NCI-H510A (cell line): ENCODE data around the gene ST6GALNAC5.

Experiments used
- DNase-seq: peaks from one replicate; lab custom pipeline; 2025; lab: John Stamatoyannopoulos, UW

ST6GALNAC5 gene

DNA sequence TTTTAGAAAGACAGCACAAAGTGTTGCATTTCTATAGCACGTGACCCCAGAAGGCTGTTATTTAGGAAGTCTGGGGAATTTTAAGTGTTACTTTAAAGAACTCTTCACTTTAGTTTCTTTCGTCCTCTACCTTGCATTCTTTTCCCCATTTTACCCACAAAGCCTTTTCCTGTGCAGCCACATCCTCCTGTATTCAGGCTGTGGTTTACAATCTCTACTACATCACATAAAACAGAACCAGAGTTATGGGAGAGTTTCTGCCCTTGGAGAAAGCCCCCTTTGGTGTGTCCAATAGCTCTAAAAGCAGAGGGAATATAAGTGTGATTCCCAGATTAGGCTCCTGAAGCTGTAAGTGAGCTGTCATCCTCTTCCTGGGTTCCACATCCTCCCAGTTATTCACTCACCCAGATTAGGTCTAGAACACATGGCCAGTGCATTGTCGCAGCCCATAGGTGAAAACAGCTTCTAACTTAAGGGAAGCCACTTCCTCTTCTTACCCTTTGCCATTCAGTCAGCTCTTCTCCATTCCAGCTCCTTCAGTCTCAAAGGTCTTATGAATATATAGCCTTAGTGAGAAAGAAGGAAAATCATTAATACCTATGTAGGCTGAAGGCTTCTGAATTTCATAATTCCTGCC lies 180.8 kb downstream of the ST6GALNAC5 start:
- DNase-seq, result no peak

DNA sequence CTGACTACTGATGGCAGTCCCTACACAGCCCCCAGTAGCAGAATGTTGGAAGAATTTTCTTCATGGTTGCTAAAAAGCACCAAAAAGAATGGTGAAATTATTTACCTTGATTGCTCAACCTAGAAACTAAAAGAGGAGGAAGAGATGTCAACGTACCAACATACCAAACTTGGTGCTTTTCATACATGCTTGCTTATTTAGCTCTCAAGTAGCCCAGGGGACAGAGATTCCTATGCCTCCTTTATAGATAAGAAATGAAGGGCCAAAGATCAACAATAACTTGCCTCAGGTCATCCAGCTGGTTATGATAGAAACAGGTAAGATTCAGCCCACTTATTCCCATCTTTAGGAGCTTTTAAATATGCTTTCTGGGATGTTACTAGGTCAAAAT lies 181.3 kb downstream of the ST6GALNAC5 start:
- no peak for DNase-seq

DNA sequence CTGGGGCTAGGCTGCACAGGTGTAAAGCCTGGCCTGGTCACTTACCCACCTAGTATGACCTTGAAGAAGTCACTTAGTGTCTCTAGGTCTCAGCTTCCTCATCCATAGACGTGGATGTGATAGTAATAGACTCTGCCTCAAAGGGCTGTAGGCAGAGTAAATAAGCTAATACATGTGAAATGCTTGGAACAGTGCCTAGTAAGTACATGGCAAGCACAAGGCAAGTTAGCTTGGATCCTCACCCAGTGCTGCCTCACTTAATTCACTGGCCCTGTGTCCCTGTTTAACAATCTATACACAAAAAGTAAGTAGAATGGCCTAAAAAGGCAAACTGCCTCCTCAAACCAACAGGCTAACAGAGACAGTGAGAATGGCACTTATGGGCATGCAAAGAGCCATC lies 184.1 kb downstream of the ST6GALNAC5 start:
- no peak for DNase-seq

DNA sequence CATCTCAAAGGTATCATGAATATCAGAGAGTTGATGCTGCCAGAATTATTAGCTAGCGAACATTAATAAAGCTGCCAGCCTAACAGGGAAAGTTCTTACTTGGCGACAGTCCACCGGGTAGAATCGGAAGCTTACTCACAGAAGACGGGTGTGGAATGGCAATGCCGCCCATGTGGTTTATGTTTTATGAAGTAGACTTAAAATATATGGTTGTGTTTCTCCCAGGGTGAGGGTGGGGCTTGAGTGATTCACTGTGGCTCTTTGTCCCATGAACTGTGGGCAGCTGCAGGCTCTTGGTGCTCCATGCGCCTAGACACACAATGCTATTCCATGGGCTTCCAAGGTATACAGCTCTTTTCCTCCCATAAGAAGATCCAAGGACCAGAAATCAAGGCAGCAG lies 189.2 kb downstream of the ST6GALNAC5 start:
- no peak for DNase-seq

DNA sequence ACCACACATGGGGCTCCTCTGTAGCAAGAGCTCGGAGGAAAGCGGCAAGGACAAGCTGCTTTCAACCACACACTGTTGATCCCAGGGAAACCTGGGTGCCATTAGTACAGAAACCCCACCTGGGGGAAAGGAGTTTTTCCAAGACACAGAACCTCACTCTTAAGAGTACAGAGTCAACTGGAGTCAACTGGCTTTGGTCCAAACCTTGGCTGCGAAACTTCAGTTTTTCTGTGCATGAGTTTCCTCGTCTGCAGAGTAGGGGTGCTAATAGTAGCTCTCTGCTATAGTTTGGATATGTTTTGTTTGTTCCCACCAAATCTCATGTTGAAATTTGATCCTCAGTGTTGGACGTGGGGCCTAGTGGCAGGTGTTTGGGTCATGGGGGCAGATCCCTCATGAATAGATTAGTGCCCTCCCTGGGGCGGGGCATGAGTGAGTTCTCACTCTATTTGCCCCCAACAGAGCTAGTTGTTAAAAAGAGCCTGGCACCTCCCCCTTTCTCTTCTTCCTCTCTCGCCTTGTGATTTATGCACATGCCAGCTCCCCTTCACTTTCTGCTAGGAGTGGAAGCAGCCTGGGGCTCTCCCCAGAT lies 190.8 kb downstream of the ST6GALNAC5 start:
- DNase-seq, result no peak

DNA sequence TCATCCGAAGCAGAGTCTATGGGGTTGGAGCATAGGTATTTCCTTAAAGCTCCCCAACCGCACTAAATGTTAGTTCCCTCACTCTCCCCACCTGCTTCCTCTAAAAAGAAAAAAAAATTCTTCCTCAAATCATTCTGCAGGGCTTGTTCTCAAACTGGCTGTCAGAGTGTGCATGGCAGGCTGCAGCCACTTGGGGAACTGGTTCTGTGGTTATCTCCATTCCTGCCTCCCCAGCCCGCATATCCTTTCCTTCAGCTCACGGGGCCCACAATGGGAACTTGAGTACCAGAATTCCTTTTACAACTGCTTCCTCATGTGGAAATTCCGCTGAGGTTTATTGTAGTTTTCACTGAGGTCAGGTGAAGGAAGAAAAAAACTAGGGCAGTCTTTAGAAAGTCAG lies 192.7 kb downstream of the ST6GALNAC5 start:
- no peak for DNase-seq

DNA sequence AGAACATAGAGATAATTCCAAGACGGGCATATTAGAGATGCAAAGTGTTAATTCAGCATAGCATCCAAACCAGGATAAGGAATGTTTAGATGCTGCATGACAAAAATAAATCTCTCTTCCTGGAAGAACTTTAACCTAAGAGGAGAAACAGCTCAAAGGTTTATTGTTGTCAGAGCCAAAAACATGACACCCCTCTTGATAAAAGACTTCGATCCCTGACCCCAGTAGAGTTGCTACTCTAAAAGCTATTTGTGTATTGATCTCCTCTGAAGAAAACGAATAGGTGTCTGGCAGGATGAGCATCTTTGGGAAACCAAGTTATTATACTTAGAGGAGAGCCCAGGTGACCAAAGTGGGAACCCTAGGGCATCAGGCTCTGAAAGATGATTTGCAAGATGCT lies 193.9 kb downstream of the ST6GALNAC5 start:
- no peak for DNase-seq

DNA sequence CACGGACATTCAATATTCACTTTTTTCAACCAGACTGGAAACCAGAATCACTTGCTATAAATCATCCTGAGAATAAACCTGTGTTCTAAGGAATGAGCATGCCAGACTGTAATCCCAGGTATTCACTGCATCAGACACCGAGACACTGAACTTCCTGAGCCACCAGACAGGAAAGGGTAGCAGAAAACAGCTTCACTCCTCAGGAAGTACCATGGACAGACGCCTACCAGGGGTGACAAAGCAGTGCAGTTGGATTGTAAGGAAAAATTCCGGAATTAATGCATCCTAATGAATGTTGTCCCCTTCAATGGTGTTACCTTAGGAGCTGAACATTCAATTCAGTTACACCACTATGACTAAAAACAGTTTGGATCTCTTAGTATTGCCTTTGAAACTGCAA lies 195.8 kb downstream of the ST6GALNAC5 start:
- DNase-seq, result no peak

DNA sequence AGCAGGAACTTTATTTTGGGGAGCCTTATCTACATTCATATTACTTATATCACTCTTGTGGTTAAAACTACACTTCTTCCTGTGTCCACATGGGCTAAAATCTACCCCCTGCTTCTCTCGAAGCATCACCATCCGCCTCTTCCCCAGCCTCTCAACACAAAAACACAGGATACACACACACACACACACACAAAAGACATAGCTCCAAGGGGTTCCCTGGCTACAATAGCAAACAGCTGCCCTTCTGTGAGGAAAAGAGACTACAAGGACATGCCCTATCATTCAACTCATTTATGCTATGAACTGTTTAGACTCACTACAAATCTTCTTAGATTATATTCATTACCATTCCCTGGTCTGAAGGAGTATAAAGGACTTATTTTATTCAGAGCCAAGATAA lies 197.0 kb downstream of the ST6GALNAC5 start:
- DNase-seq, result no peak

DNA sequence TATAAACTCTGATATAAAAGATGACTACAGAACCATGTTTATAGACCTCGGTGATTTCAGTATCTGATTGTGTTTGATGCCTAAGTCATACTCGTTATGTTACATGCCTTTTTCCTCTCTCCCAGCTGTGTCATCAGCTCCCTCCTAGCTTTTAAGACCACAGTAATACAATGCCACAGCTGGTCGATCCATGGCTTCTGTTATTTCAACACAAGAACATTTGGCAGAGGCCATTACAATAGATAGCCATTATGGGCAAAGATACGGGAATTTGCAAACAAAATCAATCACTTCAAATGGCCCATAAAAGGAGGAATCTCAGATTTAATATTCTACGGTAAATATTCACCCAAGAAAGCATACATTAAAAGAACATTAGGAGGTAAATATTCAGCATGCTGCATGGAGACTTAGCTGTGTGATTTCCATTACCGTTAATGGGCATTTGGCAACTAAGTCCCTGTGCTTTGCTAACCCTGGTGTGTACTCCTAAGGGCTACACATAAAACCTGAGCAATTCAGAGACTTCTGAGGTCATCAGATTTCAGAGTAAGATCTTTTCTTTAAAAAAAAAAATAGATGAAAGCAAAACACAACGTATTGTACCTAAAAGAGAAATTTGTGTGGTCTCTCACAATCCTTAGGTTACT lies 198.5 kb downstream of the ST6GALNAC5 start:
- no peak for DNase-seq

DNA sequence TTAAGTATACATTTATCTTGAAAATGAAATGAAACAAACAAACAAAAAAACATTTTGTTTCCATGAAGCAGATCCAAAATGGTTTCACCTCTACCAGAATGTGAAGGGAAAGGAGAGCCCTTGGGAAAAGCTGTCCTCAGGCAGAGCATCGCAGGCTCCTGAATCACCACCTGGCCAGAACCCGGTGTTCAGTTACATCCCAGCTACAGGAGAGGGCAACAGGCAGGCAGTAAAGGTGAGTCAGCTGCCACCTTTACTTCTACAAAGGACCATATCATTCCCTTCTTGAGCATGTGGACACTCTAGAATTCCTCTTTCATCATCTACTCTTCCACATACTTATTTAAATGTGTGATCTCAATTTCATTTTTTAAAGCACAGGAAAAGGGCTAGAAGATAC lies 200.7 kb downstream of the ST6GALNAC5 start:
- DNase-seq, result peak; percentile 79

DNA sequence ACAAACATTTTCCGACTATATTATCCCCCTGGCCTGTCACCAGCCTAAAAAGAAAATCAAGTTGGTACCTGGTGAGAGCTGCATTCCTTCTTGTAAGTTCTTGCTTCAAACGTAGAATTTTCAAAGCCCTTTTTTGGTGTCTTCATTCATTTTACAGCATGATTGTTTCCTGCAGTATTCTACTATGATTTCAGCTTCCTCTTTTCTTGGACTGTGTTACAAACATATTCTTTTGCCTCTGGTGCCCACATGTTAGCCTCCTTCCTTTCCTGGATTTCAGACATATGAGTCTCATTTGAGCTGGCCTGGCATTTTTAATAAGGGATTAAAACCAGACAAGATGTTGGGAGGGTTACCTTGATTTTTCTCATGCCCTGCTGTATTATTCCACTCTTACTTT lies 209.5 kb downstream of the ST6GALNAC5 start:
- DNase-seq, result no peak

DNA sequence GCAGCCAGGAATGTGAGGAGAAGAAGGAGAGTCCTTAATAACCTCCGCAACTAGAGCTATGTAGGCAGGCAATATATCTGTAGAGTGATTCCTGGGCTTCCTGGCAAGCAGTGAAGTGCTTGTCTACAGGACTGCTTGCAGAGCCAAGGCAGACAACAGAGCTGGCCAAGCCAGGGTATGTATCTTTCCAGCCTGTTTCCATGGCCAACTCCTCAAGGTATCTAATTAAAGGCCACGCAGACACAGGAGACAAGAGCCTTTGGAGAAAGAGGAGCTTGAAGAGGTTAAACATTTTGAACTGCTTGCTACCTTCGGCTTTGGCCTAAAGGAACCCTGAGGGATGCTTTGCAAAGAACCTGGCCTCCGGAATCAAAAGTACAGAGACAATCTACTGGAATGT lies 214.6 kb downstream of the ST6GALNAC5 start:
- no peak for DNase-seq

DNA sequence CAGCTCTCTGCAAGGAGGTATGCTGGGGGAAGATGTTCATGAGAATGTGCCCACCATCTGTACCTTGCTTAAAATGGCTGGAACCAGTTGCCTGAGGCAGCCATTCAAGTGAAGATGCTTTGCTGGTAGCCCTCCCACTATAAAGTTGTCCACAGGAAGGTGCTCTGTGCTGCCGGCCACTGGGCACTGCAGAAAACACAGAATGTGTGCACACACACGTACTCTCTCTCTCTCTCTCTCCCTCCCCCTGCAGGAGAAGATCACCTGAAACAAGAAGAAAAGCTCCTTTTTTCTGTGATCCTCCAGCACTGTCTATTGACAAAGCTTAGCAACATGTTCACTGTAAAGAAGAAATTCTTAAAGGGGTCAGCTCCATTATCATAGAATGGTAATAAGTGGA lies 217.2 kb downstream of the ST6GALNAC5 start:
- no peak for DNase-seq

DNA sequence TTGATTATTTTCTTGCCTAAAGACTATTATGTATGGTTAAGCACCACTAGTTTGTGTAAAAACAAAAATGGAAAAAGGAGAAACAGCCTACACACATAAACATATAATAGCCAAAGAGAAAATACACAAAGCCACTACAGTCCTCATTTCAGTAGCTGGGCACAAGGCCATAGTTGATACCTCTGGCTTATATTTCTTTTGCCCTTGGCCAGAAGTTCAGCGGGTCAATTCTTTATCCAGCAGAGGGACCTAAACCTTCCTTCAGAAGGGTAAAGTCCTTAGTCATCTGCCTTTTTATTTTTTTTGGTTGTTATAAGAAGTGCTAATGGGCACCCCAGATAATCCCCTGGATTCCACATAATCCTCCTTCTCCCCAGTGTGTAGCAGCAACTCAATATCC lies 217.8 kb downstream of the ST6GALNAC5 start:
- no peak for DNase-seq

DNA sequence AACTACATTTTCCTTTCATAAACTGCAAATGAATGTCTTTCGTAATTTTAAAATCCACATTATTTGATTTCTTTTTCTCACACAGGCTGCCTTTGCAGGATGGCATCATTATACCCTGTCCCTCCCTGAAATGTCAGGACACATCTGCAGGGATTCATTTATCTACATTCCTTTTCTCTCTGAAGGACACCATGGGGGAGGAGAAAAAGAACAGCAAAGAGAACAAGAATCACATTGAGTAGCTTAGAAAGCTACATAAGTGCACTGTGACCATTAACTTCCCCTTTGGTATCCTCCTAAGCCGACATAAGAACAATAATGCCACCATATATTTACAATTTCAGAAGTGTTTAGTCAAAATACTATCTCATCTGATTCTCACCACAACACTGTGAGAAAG lies 222.5 kb downstream of the ST6GALNAC5 start:
- no peak for DNase-seq

DNA sequence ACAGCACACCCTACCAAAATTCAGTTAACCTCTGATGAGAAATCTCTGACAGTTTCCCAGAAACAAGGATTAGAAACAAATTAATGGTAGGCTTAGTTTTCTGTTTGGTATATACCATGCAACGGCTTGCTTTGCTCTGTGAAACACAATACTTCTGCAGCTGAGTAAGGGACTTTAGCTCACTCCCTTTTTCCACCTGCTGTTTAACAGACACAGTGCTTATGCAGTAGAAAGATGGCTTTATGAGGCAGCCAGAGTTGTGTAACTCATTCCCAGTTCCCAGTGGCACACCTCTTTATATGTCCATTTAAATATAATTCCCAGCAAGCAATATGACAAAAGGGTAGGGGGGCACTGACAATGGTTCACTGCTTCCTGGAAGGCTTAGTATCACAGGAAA lies 228.0 kb downstream of the ST6GALNAC5 start:
- DNase-seq, result no peak

DNA sequence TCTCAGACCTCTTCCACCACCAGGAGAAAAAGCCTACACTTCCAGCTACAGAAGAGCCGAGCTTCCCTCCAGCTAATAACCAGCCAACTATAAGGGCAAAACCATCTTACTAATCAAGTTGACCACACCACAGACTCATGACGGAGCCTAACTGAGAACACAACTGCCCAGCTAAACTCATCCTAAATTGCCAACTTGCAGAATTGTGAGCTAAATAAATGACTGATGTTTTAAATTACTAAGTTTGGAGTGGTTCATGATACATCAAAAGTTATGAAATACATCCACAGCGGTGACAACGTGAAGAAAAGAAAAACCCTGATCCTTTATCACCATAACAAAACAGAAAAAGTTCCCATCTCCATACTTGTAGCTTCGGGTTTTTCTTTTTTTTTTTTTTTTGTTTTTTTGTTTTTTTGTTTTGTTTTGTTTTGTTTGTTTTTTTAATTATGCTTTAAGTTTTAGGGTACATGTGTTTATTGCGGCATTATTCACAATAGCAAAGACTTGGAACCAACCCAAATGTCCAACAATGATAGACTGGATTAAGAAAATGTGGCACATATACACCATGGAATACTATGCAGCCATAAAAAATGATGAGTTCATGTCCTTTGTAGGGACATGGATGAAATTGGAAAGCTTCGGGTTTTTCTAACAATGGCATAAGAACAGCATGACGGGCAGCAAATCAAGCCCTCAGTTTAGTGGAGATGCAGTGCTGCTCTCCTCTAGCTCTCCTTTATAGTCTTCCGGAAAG lies 229.4 kb downstream of the ST6GALNAC5 start:
- DNase-seq, result no peak

DNA sequence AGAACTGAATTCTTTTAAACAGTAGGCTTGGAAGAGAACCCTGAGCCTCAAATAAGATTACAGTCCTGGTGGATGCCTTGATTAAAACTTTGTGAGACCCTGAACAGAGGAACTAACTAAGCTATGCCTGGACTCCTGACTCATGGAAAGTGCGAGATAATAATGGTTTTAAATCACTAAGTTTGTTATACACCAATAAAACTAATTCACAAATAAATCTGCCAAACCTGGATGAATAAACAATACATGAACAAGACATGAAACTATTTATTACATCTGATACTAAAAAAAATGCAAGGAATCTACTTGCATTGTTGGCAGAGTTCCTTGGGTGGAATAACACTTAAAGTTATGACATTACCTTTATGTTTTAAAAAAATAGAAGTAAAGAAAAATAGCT lies 233.6 kb downstream of the ST6GALNAC5 start:
- DNase-seq, result no peak

DNA sequence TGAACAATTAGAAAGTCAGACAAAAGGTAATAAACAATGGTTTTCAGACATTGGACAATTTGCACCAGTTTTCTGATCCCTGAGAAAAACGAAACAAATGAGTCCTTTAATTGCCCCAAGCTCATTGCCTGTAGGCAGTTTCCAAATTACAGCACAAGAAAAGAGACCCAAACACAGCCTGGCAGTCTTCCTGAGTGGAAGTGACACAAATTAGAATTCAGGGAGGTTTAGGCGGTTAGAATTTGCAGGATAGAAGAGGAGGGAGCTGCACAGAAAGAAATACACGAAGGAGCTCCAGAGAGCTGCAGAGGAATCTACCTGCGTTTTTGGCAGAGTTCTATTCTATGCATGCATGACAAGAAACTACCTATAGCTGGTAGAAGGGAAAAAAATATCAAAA lies 236.2 kb downstream of the ST6GALNAC5 start:
- DNase-seq, result no peak

DNA sequence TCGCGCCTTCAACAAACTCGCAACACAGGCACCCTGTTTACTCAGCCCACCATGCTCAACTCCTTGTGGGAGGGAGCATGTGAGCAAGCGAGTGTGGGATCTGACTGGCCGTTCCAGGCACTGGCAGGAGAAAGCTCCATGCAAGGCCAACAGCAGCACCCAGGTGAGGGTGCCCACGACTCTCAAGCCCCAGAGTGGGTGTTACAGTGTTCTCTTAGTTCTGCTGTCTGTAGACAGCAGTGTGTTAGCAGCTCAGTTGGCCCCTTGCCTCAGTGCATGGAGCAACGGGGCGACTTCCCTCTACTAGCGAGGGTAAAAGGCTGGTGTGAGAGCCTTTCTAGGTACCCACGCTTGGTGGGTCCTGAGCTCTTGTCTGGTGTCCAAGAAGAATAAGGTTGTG lies 237.4 kb downstream of the ST6GALNAC5 start:
- no peak for DNase-seq
